22Rv1 (cell line): Measurements from ENCODE around the gene ZNF141.

ENCODE experiments used
- CTCF ChIP-seq: fragments of 450-650 bp; IDR thresholded peaks from 2 replicates; pipeline ENCODE4 v1.5.1; 2017; ENCODE audit warnings: mild to moderate bottlenecking
- ZFX ChIP-seq: fragments of 450-650 bp; IDR thresholded peaks from 2 replicates; pipeline ENCODE4 v1.6.1; 2017; ENCODE audit warnings: antibody characterized with exemption, borderline replicate concordance

GRCh38 chr4:314296-314903 is 23.2 kb upstream of the ZNF141 start:
- TF ChIP-seq CTCF: no peak
- no peak for TF ChIP-seq ZFX
